Activated T-helper 1 cell treated with anti-CD3 and anti-CD28 coated beads, Interleukin-2, amount 50 U/mL, for 16 hours (primary cell): ENCODE measurements around the gene CLBA1.

Source experiments
- DNase-seq, 2 donors: peaks; one replicate each; pipeline ENCODE4 v3.0.0-alpha.2; 2020; ENCODE audit warnings: low read depth in 1 of 2, low spot score in 1 of 2

CLBA1 gene

GRCh38 chr14:105043641-105044040 is 58.1 kb downstream of the CLBA1 start:
- no peak for DNase-seq
